Sciatic nerve (tissue), 2 donors: ENCODE data around the gene MED27. TPM values are rescaled to one million over a fixed set of nuclear protein-coding genes. Genes with fewer than 3 reads are reported as not detected.
"Not testable (repeated sequence)": the region's sequence is repeated elsewhere in the genome, so short reads cannot be mapped to it uniquely, and the experiment has no call there.

ENCODE experiments used
- ATAC-seq: fragments of 200-7000 bp; cut with Tn5 transposase; one replicate; pipeline ENCODE4 v1.9.1; 2020; ENCODE audit warnings: mild to moderate bottlenecking, moderate library complexity
- DNase-seq: peaks from one replicate; pipeline ENCODE4 v3.0.0-alpha.2; 2020; ENCODE audit warnings: low spot score
- intact Hi-C: fragments of 100-400 bp; cut with DNase I; formaldehyde crosslinking; loops from one replicate; pipeline ENCODE4 v1.14.2; 2022
- total RNA-seq: library from RNA; stranded (reverse); fragmentation: NEBNext Ultra II Directional; extraction: Animal tissue kit (Norgen Biotek cat#: 25700); gene quantifications from one replicate; pipeline ENCODE4 v1.2.1, GENCODE V29; 2021
- donor health status: DM: no; HTN: no; CAD: no.
- donor health status: DM: no; HTN: no; CAD: no.

Gene MED27
- total RNA-seq, 1 donor from 2014 or later = 15.9 TPM

GRCh38 chr9:131959056-131959455 lies 120.6 kb downstream of the MED27 start:
- intact Hi-C loops = no loop called here
- no peak for ATAC-seq
- no peak for DNase-seq

DNA sequence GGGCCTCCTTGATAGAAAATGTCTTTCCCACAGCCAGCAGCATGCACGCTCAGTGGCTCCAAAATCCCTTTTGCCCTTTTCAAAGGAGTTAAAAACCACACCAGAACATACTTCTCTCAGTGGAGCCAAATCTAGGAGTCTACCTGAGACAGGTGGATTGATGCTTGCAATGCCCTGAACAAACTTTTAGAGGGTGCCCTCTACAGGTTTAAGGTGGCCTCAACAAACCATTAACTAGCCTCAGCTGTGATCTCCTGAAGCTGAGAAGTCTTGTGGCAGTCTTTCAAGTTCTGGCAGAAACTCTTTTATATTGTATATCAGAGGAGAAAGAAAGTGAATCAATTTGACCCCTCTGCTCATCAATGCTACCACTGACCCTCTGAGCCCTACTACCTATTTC lies 125.4 kb downstream of the MED27 start:
- intact Hi-C loops = no loop called here
- ATAC-seq (no peak), DNase-seq (no peak)

DNA sequence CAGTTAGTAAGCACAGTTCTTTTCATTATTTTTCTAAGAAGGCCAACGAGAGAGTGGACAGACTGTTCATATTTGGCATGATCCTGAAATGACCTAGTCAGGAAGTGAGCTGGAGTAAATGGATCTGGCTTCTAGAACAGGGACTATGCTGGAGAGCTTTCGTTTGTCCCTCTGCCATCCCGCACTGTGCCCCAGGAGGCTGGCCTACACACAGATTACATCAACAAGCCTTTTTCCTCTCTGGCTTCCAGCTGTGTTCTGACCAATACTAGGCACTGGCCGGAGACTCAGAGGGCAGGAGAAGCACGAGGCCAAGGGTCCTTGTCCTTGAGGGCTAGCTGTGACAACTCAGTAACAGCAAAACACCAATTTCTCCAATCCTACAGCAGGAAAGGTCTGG lies 127.8 kb downstream of the MED27 start:
- intact Hi-C loops = no loop called here
- ATAC-seq (peak; percentile 97), DNase-seq (peak; percentile 73)

GRCh38 chr9:131951155-131951554 lies 128.5 kb downstream of the MED27 start:
- intact Hi-C loops = no loop called here
- DNase-seq = no peak

GRCh38 chr9:131950487-131950886 lies 129.2 kb downstream of the MED27 start:
- ATAC-seq = no peak
- intact Hi-C loops = no loop called here

More at GRCh38 chr9:131951155-131951554, 128.5 kb downstream of the MED27 start:
- no peak for ATAC-seq

DNA sequence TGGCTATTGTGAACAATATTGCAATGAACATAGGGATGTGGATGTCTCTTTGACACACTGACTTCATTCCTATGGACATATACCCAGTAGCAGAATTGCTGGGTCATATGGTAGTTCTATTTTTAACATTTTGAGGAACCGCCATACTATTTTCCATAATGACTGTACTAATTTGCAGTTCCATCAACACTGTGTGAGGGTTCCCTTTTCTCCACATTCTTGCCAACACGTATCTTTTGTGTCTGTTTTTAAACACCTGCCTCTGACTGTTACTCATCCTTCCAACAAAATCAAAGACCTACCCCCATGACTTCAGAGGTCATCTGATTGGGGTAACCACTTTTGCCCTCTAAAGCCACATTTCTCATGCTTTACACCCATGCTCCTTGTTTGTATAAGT lies 133.5 kb downstream of the MED27 start:
- intact Hi-C loops = no loop called here
- no peak for ATAC-seq
- DNase-seq = no peak

More at GRCh38 chr9:131950487-131950886, 129.2 kb downstream of the MED27 start:
- DNase-seq = no peak

DNA sequence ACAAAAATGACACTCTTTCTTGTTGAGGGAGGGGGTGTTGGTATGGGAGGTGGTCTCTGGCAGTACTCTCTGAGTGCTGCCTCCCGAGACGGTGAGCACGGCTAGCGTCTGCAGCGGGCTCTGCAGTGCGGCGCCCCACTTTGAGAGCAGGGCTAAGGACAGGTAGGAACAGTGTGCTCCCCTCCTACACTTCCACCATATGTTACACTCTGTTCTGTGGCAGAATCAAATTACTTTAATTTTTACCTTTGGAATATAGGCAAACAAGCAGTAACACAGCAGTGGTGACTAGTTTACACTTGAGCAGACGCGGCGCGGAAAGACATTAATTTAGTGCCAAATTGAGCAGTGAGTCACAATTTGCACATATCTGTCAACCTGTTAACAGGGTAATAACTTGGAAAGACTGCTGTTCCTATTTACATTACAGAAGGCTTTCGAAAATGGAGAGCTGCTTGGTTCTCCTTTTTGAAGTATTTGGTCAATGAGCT lies 136.3 kb downstream of the MED27 start:
- ATAC-seq = no peak
- intact Hi-C loops = no loop called here

GRCh38 chr9:131942146-131942720 lies 137.4 kb downstream of the MED27 start:
- ATAC-seq = no peak
- intact Hi-C loops = no loop called here

More for the DNA sequence above, 136.3 kb downstream of the MED27 start:
- no peak for DNase-seq

GRCh38 chr9:131937451-131937850 lies 142.2 kb downstream of the MED27 start:
- no peak for ATAC-seq
- intact Hi-C loops = no loop called here
- no peak for DNase-seq

More at GRCh38 chr9:131942146-131942720, 137.4 kb downstream of the MED27 start:
- DNase-seq = no peak

DNA sequence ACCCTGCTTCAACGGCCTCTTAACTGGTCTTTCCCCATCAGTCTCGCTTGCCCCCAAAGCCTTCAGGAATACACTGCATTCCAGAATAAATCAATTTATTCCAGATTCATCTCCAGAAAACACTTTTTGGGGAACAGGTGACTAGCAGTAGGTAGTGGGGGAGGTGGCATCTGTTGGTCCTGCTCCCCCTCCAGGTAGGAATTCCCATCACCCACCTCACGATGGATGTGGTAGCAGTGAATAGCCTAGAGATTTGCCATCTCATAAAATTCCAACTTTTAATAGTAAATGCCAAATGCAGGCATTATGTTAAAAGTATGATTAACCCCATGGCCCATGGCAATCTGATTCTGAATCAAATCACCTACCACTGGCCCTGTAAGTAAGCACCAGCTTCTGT lies 142.7 kb downstream of the MED27 start:
- ATAC-seq = no peak
- intact Hi-C loops = no loop called here
- no peak for DNase-seq

DNA sequence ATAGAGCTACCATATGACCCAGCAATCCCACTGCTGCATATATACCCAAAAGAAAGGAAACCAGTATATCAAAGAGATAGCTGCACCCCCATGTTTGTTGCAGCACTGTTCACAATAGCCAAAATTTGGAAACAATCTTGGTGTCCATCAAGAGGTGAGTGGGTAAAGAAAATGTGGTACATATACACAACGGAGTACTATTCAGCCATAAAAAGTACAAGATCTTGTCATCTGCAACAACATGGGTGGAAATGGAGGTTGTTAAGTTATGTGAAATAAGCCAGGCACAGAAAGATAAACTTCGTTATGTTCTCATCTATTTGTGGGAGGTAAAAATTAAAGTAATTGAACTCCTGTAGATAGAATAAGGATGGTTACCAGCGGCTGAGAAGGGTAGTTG lies 145.0 kb downstream of the MED27 start:
- no peak for ATAC-seq
- no peak for DNase-seq
- intact Hi-C loops = no loop called here

DNA sequence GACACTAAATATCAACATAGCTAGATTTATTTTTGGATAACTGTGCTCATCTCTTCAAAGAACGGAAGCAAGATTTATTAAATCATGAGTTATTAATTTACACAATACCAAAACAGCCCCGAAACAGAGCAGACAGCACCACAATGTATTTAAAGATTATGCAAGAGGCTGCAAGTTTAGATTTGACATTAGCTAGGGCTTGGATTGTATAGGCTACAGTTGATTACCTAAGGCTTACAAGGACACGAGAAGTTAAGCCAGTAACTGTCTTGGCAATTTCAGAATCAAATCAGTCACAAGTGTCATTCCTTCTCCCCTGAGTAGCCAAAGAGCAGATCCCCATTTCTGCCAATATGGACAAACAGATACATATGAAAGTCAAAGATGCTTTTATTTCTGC lies 152.6 kb downstream of the MED27 start:
- DNase-seq (no peak), ATAC-seq (no peak)
- intact Hi-C loops = no loop called here

- DNase-seq = no peak
- no peak for ATAC-seq
- intact Hi-C loops = no loop called here
These were observed 153.2 kb downstream of the MED27 start for GRCh38 chr9:131926360-131926922.

GRCh38 chr9:131925677-131926177 lies 153.9 kb downstream of the MED27 start:
- ATAC-seq (no peak), DNase-seq (no peak)
- intact Hi-C loops = no loop called here

DNA sequence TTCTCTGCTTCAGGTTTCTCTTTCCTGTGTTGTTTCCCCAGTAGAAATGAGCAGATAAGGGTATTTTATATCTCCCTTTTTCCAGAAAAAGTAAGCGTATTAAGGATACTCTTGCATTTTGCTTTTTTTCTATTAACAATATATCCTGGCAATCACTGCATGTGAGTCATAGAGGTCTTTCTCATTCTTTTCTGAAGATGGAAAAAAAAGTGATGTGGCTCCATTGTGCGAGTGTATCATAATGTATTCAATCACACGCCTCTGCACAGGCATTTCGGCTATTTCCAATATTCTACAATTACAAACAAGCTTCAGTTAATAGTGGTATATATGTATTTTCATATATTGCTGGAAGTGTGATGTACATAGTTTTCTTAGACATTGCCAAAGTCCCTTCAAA lies 155.9 kb downstream of the MED27 start:
- no peak for ATAC-seq
- DNase-seq = no peak
- intact Hi-C loops = no loop called here

GRCh38 chr9:131923132-131923671 lies 156.5 kb downstream of the MED27 start:
- intact Hi-C loops = no loop called here
- no peak for DNase-seq
- no peak for ATAC-seq

GRCh38 chr9:131921635-131922034 lies 158.0 kb downstream of the MED27 start:
- intact Hi-C loops, ATAC-seq, DNase-seq: not testable (repeated sequence)

DNA sequence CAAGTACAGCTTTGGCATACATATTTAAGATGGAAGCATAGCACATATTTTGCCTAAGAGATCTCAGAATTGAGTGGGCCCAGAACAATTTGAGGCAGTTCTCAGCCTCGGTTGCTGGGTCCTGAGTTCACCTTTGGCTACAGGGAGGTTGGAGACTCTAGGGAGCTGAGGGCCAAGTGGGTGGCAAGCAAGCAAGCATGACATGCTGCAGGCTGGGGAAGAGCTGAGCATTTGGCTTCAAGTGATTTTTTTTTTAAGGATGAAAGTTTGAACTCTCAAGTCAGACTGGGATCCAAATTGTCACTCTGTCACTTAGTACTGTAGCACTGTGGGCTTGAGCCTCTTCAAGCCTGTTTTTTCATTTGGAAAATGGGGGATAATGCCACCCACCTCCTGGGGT lies 160.5 kb downstream of the MED27 start:
- ATAC-seq (no peak), DNase-seq (no peak)
- intact Hi-C loops = no loop called here

DNA sequence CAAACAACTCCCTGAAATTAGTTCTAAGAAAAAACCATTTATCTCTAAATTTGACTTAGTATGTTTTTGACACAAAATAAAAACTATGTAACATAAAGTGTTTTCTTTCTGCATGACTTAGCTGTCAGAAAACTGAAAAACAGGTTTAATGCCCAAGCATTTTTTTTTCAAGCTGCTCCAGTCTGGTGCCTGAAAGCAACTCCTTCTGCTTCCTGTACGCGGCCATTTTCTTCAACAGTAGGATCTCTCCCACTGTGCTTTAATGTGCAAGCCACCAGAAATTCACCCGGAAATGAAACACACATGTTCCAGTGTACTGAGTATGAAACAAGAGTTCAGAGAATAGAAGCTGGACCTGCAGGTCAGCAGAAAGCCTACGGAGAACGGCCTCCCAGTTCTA lies 161.2 kb downstream of the MED27 start:
- intact Hi-C loops = no loop called here
- ATAC-seq (no peak), DNase-seq (no peak)

GRCh38 chr9:131917009-131917408 lies 162.7 kb downstream of the MED27 start:
- DNase-seq (no peak), ATAC-seq (no peak)
- intact Hi-C loops = no loop called here
